ENCODE data around the gene PHF11. TPM values are rescaled to one million over a fixed set of nuclear protein-coding genes. Genes with fewer than 3 reads are reported as not detected.

Gene PHF11
- total RNA-seq, 1 donor from 2014 or later = 16.4 TPM

DNA sequence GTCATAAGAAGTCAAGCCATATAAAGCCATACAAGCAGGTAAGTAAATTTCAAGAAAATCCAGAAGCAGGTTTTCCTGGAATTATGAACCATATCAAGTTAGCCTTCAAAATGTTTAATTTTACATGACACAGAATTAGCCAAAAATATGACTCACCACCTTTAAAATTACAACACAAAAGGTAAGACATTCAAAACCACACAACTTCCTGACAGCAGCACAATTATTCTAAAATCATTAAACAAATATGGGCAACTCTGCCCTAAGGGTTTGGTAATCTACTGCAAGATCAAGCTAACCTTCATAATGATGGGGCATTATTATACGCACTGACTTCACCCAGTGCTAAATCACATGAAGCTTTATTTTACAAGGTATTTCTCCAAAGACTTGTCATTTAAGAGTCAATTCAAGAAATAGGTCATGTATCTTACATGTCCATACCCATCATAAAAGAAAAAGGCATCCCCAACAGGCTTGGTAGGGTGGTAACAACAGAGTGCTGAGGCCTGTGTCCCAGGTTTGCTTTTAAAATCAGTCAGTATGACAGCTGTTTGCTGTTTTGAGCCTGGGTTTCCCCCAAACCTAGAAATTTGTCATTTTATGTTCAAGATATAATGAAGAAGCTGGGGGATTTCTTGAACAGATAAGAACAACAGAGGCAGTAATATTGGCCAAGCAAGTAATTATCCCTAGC is 74.4 kb downstream of the PHF11 start:
- H3K4me3 Mint-ChIP-seq (ENCODE audit: unreplicated experiment) = no peak overlapping the region
- H3K27me3 Mint-ChIP-seq (ENCODE audit: unreplicated experiment) = no peaks in the 10 kb centered on the region

DNA sequence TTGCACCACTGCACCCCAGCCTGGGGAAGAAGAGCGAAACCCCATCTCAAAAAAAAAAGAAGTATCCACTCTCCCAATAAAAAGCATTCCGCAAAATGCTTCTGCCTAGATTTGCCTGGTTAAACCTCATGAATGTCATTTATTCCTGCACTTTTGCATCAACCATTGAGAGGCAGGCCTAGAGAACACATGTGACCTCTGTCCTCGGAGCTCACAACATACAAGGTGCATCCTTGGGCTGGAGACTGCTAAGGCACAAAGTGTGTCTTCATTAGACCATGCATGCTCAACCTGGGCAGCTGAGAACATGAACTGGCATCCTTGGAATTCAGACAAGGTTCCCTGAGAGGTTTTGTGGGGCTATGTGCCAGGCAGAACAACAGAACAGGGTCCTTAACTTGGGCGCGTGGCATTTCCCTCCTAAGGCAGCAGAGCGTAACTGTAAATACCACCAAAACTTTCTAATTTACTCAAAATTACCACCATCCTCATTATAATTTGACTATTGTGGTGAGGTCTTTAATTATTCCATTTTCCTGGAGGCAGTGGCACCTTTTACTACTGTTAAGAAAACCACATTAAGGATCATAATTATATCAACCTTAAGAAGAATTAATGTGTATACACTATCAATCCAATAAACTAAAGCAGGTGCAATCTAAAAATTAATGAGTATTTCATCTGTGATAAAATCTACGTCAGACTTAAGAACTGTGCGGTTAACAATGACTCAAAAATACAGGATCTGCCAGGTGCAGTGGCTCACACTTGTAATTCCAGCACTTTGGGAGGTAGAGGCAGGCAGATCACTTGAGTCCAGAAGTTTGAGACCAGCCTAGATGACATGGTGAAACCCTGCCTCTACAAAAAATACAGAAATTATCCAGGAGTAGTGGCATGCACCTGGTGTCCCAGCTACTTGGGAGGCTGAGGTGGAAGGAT is 75.8 kb downstream of the PHF11 start:
- Mint-ChIP-seq H3K4me1 (ENCODE audit: unreplicated experiment) (no peaks in the 10 kb centered on the region), H3K27ac (ENCODE audit: unreplicated experiment) (no peak overlapping the region), H3K27me3 (ENCODE audit: unreplicated experiment) (no peaks in the 10 kb centered on the region), H3K9me3 (ENCODE audit: unreplicated experiment) (no peaks in the 10 kb centered on the region), H3K36me3 (ENCODE audit: low read depth, unreplicated experiment) (peaks cover 16% of the 10 kb centered on the region), H3K4me3 (ENCODE audit: unreplicated experiment) (no peak overlapping the region)
- TF ChIP-seq, protein P1, sequence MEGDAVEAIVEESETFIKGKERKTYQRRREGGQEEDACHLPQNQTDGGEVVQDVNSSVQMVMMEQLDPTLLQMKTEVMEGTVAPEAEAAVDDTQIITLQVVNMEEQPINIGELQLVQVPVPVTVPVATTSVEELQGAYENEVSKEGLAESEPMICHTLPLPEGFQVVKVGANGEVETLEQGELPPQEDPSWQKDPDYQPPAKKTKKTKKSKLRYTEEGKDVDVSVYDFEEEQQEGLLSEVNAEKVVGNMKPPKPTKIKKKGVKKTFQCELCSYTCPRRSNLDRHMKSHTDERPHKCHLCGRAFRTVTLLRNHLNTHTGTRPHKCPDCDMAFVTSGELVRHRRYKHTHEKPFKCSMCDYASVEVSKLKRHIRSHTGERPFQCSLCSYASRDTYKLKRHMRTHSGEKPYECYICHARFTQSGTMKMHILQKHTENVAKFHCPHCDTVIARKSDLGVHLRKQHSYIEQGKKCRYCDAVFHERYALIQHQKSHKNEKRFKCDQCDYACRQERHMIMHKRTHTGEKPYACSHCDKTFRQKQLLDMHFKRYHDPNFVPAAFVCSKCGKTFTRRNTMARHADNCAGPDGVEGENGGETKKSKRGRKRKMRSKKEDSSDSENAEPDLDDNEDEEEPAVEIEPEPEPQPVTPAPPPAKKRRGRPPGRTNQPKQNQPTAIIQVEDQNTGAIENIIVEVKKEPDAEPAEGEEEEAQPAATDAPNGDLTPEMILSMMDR (IDR thresholded peaks at IDR 0.05; ENCODE audit: unreplicated experiment) = no peak
- DNase-seq (ENCODE audit: low spot score) = no peak

More for the DNA sequence above, 74.4 kb downstream of the PHF11 start:
- H3K36me3 Mint-ChIP-seq (ENCODE audit: low read depth, unreplicated experiment) = peaks cover 17% of the 10 kb centered on the region
- TF ChIP-seq, protein P1 (IDR thresholded peaks at IDR 0.05; ENCODE audit: unreplicated experiment) = no peak
- no peak overlapping the region for H3K27ac Mint-ChIP-seq (ENCODE audit: unreplicated experiment)
- H3K9me3 Mint-ChIP-seq (ENCODE audit: unreplicated experiment) = no peaks in the 10 kb centered on the region
- H3K4me1 Mint-ChIP-seq (ENCODE audit: unreplicated experiment) = no peaks in the 10 kb centered on the region
- no peak for DNase-seq (ENCODE audit: low spot score)

Other genes starting within 250 kb of the PHF11 start
- 5.1 TPM for gene CDADC1, start 248.0 kb upstream of the PHF11 start, total RNA-seq (ENCODE audit: unreplicated experiment)
- 3.9 TPM for gene CAB39L, start 51.9 kb upstream of the PHF11 start, total RNA-seq (ENCODE audit: unreplicated experiment)
- gene SETDB2, start 51.7 kb upstream of the PHF11 start, total RNA-seq (ENCODE audit: unreplicated experiment) = 8.9 TPM
- gene RCBTB1, start 89.6 kb downstream of the PHF11 start, total RNA-seq (ENCODE audit: unreplicated experiment) = 41.2 TPM
- 1.4 TPM for gene ARL11, start 132.6 kb downstream of the PHF11 start, total RNA-seq (ENCODE audit: unreplicated experiment)
- 59.0 TPM for gene EBPL, start 195.5 kb downstream of the PHF11 start, total RNA-seq (ENCODE audit: unreplicated experiment)